NT2/D1 (cell line): ENCODE data around the gene OR14K1.

Experiments
- SUZ12 ChIP-seq: IDR thresholded peaks from 2 replicates; pipeline ENCODE4 v1.6.1; 2011; ENCODE audit not compliant: insufficient read length, insufficient read depth; ENCODE audit errors: extremely low read depth
- YY1 ChIP-seq: IDR thresholded peaks from 2 replicates; pipeline ENCODE4 v1.6.1; 2011; ENCODE audit not compliant: insufficient read length, insufficient read depth
- ZNF274 ChIP-seq: IDR thresholded peaks from 2 replicates; pipeline ENCODE4 v1.6.1; 2011; ENCODE audit warnings: mild to moderate bottlenecking, low read depth, low read length

DNA sequence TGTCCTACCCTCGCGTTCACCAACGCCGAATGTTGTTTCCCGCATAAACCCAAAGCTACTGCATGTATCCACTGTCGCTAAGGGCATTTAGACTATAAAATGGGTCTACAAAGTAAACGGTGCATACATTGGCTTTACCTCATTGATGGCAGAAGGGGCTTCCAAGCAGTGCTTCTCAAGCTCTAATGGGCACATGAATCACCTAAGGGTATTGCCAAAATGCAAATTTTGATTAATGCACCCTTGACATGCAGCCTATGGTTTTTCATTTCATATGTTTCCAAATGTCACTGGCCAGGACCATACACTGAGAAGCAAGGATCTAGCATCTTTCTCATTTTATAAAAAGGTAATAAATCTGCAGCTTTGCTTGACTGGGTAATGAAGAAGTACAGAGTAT is 24.7 kb upstream of the OR14K1 start:
- TF ChIP-seq SUZ12, result no peak
- no peak for TF ChIP-seq YY1
- TF ChIP-seq ZNF274, result no peak
